CD4-positive, alpha-beta T cell (primary cell): ENCODE measurements around the gene VSTM2L. TPM values are rescaled to one million over a fixed set of nuclear protein-coding genes. Genes with fewer than 3 reads are reported as not detected.

Experiments used
- ATAC-seq: fragments of 200-7000 bp; cut with Tn5 transposase; one replicate; pipeline ENCODE4 v1.10.0; 2022; ENCODE audit warnings: mild to moderate bottlenecking; ENCODE audit not compliant: poor library complexity
- CTCF ChIA-PET: fragments of 350-600 bp; sonication (Branson Sonifier 250); formaldehyde crosslinking; loops from one replicate; lab custom pipeline; 2021; ENCODE audit warnings: antibody characterized with exemption, inconsistent platforms; lab: Charles Lee
- POLR2A ChIA-PET: fragments of 350-600 bp; sonication (Branson Sonifier 250); formaldehyde crosslinking; loops from one replicate; lab custom pipeline; 2021; ENCODE audit warnings: antibody characterized with exemption, inconsistent platforms; lab: Charles Lee
- DNase-seq, 14 experiments: peaks; one replicate each; pipeline ENCODE4 v3.0.0-alpha.2; 2013 to 2020; ENCODE audit warnings: mixed read lengths in 2 of 14
- H3K27ac ChIP-seq, 2 donors: one replicate each; pipeline versions ENCODE4 v1.5.1 to v1.7.0; 2013; ENCODE audit warnings: low read length in 2 of 2, low read depth in 1 of 2, mild to moderate bottlenecking in 1 of 2
- H3K27me3 ChIP-seq, 2 experiments: 1 replicate in 1 of 2; 2 replicates in 1 of 2; pipeline versions ENCODE4 v1.6.1 to v1.7.0; 2013; ENCODE audit warnings: low read length in 2 of 2, control low read depth in 1 of 2, mild to moderate bottlenecking in 1 of 2, moderate library complexity in 1 of 2; ENCODE audit not compliant: insufficient read depth in 2 of 2, control insufficient read depth in 1 of 2
- H3K36me3 ChIP-seq: one replicate; pipeline ENCODE4 v1.6.1; 2013; ENCODE audit warnings: low read length, control low read depth; ENCODE audit not compliant: insufficient read depth
- H3K4me1 ChIP-seq: one replicate; pipeline ENCODE4 v1.6.1; 2013; ENCODE audit warnings: low read length, control low read depth; ENCODE audit not compliant: insufficient read depth
- H3K4me3 ChIP-seq: one replicate; pipeline ENCODE4 v1.5.1; 2013; ENCODE audit warnings: mild to moderate bottlenecking, low read length, moderate library complexity
- H3K9me3 ChIP-seq, 2 experiments: 1 replicate in 1 of 2; 2 replicates in 1 of 2; pipeline versions ENCODE4 v1.6.1 to v1.7.0; 2013; ENCODE audit warnings: low read length in 2 of 2, mild to moderate bottlenecking in 2 of 2, control low read depth in 1 of 2, moderate library complexity in 1 of 2; ENCODE audit not compliant: control insufficient read depth in 1 of 2, insufficient read depth in 1 of 2
- H3K27ac Mint-ChIP-seq: one replicate; pipeline ENCODE4 v1.8.0; 2020; ENCODE audit warnings: mixed read lengths
- H3K27me3 Mint-ChIP-seq: one replicate; pipeline ENCODE4 v1.8.0; 2021; ENCODE audit warnings: mixed read lengths
- H3K36me3 Mint-ChIP-seq: one replicate; pipeline ENCODE4 v1.8.0; 2021; ENCODE audit warnings: low read depth, mixed read lengths
- H3K4me1 Mint-ChIP-seq: one replicate; pipeline ENCODE4 v1.8.0; 2021; ENCODE audit warnings: low read depth, mixed read lengths
- H3K4me3 Mint-ChIP-seq: one replicate; pipeline ENCODE4 v1.8.0; 2020; ENCODE audit warnings: mild to moderate bottlenecking, mixed read lengths
- H3K9me3 Mint-ChIP-seq: one replicate; pipeline ENCODE4 v1.8.0; 2020; ENCODE audit warnings: mixed read lengths
- CTCF ChIP-seq: fragments of 200-600 bp; IDR thresholded peaks from one replicate; pipeline ENCODE4 v1.8.0; 2022; ENCODE audit warnings: antibody characterized with exemption, mild to moderate bottlenecking
- intact Hi-C, 2 experiments: fragments of 100-400 bp; cut with DNase I in 1 of 2; cut with micrococcal nuclease in 1 of 2; formaldehyde crosslinking; loops; one replicate each; pipeline versions ENCODE4 v1.15.1 to v1.9.0; 2023 to 2025; cut with DNase I, micrococcal nuclease
- total RNA-seq, 174 experiments: library from RNA in 2 of 174; stranded (reverse) in 2 of 174; gene quantifications; one replicate each; pipeline ENCODE4 v1.2.3 and lab custom pipeline; 2021 to 2026

VSTM2L gene
- total RNA-seq, 2 experiments from 2014 or later = not detected

GRCh38 chr20:37881601-37882343 lies 21.2 kb upstream of the VSTM2L start:
- ChIA-PET POLR2A (no interaction called here), CTCF (no interaction called here)
- intact Hi-C loops = no loop called here
- TF ChIP-seq CTCF = no peak
- Histone ChIP-seq H3K9me3 (no peaks in the 10 kb centered on the region), H3K4me1 (no peaks in the 10 kb centered on the region), H3K27me3 (no peaks in the 10 kb centered on the region), H3K4me3 (no peak overlapping the region), H3K27ac (no peak overlapping the region), H3K36me3 (no peaks in the 10 kb centered on the region)
- Mint-ChIP-seq H3K27ac (no peak overlapping the region), H3K27me3 (no peaks in the 10 kb centered on the region), H3K9me3 (no peaks in the 10 kb centered on the region), H3K4me1 (no peaks in the 10 kb centered on the region), H3K4me3 (no peak overlapping the region), H3K36me3 (no peaks in the 10 kb centered on the region)
- ATAC-seq = no peak
- no peak for DNase-seq

GRCh38 chr20:37882961-37883712 lies 19.8 kb upstream of the VSTM2L start:
- no peaks in the 10 kb centered on the region for H3K27me3 Mint-ChIP-seq
- no peak for TF ChIP-seq CTCF
- Histone ChIP-seq H3K27ac (no peak overlapping the region), H3K36me3 (no peaks in the 10 kb centered on the region), H3K27me3 (no peaks in the 10 kb centered on the region), H3K9me3 (no peaks in the 10 kb centered on the region), H3K4me1 (no peaks in the 10 kb centered on the region), H3K4me3 (no peak overlapping the region)
- CTCF ChIA-PET = no interaction called here
- no peaks in the 10 kb centered on the region for H3K36me3 Mint-ChIP-seq
- intact Hi-C loops = no loop called here
- H3K9me3 Mint-ChIP-seq = no peaks in the 10 kb centered on the region
- ATAC-seq (no peak), DNase-seq (no peak)
- H3K4me3 Mint-ChIP-seq = no peak overlapping the region
- H3K4me1 Mint-ChIP-seq = no peaks in the 10 kb centered on the region
- no peak overlapping the region for H3K27ac Mint-ChIP-seq
- POLR2A ChIA-PET = no interaction called here

GRCh38 chr20:37885042-37885441 lies 17.9 kb upstream of the VSTM2L start:
- Histone ChIP-seq H3K4me1 (no peaks in the 10 kb centered on the region), H3K27me3 (no peaks in the 10 kb centered on the region), H3K36me3 (no peaks in the 10 kb centered on the region), H3K27ac (no peak overlapping the region), H3K4me3 (no peak overlapping the region), H3K9me3 (no peaks in the 10 kb centered on the region)
- H3K9me3 Mint-ChIP-seq = no peaks in the 10 kb centered on the region
- CTCF ChIA-PET = no interaction called here
- no peak overlapping the region for H3K27ac Mint-ChIP-seq
- intact Hi-C loops = no loop called here
- TF ChIP-seq CTCF = no peak
- no peak for ATAC-seq
- H3K4me3 Mint-ChIP-seq = no peak overlapping the region
- no peaks in the 10 kb centered on the region for H3K4me1 Mint-ChIP-seq
- POLR2A ChIA-PET = no interaction called here
- DNase-seq = no peak
- no peaks in the 10 kb centered on the region for H3K27me3 Mint-ChIP-seq
- H3K36me3 Mint-ChIP-seq = no peaks in the 10 kb centered on the region
